ENCODE data around the gene TK1.

The TK1 gene

DNA sequence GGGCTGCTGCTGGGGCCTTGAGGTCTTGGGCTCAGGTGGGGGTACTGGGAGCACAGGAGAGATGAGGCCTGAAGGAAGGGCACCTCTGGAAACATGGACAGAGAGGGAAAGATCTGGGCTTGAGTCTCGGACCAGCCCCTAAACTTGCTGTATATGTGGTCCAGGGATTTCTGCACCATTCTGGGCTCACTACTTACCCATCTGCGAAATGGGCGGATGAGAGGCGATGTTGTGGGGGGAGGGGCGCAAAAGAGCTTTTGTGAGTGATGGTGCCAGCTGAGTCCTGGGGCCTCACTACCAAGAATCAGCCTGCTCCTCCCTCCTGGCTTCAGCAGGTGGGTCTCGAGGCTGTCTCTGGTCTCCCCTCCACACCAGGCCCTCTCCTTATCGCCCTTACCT, 40.4 kb downstream of the TK1 start:
- Histone ChIP-seq H3K27ac (no peak overlapping the region), H3K4me3 (ENCODE audit: low read depth, low read length) (no peak overlapping the region), H3K36me3 (replicated peaks) (no peaks in the 10 kb centered on the region), H3K27me3 (replicated peaks) (no peaks in the 10 kb centered on the region)
- DNase-seq, result no peak
- TF ChIP-seq, protein P1, sequence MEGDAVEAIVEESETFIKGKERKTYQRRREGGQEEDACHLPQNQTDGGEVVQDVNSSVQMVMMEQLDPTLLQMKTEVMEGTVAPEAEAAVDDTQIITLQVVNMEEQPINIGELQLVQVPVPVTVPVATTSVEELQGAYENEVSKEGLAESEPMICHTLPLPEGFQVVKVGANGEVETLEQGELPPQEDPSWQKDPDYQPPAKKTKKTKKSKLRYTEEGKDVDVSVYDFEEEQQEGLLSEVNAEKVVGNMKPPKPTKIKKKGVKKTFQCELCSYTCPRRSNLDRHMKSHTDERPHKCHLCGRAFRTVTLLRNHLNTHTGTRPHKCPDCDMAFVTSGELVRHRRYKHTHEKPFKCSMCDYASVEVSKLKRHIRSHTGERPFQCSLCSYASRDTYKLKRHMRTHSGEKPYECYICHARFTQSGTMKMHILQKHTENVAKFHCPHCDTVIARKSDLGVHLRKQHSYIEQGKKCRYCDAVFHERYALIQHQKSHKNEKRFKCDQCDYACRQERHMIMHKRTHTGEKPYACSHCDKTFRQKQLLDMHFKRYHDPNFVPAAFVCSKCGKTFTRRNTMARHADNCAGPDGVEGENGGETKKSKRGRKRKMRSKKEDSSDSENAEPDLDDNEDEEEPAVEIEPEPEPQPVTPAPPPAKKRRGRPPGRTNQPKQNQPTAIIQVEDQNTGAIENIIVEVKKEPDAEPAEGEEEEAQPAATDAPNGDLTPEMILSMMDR (IDR thresholded peaks at IDR 0.05; ENCODE audit: low read depth, low read length, missing control alignments), result no peak
- in situ Hi-C loops (cut with HindIII; ENCODE audit: low pct_ligation_motif_present, low sequenced_read_pairs), result no loop called here

DNA sequence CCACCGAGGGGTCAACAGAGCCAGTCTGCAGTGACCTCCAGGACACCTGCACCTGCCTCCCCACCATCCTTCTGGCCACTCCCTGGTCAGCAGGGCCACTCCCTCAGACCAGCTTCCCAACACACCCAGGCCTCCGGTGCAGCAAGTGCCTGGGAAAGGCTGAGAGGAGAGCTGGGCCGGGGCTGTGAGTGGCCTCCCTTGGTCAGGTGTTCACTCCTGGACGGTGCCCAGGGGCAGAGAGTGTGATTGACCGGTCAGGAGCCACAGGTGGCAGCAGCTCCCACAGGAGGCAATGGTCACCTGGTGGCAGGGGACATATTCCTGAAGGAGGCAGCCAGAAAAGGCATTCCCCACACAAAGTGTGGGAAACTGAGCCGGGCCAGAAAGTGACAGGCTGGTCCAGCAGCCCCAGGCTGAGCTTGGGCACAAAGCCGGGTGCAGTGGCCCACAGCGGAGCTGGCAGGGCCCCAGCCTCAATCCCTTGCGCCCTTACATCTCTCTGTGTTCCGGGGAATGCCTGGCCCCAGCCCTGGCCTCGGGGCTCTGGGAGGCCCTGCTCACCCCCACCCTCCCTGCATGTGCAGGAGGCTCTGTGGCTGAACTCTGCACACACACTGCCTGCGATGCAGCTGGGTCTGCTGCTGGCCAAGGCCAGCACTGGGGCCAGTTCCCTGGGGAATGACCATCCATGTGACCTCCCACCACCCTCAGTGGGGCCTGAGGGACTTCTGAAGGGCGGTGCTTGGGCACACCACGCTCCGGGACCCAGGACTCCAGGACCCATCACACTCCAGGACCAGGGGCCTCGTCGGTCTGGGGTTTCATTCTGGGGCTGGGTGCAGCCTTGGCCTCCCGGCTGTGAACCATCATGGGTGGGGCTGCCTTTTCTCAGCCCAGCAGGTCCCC, 41.9 kb downstream of the TK1 start:
- no peaks in the 10 kb centered on the region for H3K36me3 ChIP-seq (replicated peaks)
- no peak overlapping the region for H3K4me3 ChIP-seq (ENCODE audit: low read depth, low read length)
- TF ChIP-seq, protein P1 (IDR thresholded peaks at IDR 0.05; ENCODE audit: low read depth, low read length, missing control alignments), result no peak
- no peak for DNase-seq
- in situ Hi-C loops (cut with HindIII; ENCODE audit: low pct_ligation_motif_present, low sequenced_read_pairs), result no loop called here
- H3K27ac ChIP-seq, result no peak overlapping the region
- no peaks in the 10 kb centered on the region for H3K27me3 ChIP-seq (replicated peaks)

DNA sequence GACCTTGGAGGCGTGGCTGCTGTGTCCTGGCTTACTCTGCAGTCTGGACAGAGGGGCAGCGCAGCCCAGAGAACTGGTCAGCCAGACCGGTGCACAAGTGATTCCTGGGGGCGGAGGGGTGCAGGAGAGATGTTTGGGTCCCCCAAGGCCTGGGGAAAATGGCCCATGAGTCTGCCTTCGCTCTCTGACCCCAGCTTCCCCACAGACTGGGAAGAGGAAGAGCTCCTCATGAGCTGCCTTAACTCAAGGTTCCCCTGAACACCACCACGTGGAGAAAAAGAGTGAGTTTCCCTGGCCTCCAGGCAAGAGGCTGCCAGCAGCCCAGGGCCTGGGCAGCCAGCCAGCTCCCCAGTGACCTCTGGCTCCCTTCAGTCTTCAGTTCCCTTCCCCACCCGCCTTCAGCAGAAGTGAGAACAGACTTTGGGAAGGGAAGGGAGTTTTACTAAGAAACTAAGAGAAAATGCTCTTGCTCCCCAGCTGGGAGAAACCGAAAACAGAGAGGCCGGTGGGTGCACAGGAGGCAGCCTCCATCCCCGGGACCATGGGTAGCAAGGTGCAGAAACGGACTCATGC, 42.6 kb downstream of the TK1 start:
- Histone ChIP-seq H3K36me3 (replicated peaks) (no peaks in the 10 kb centered on the region), H3K4me3 (ENCODE audit: low read depth, low read length) (no peak overlapping the region), H3K27ac (no peak overlapping the region), H3K27me3 (replicated peaks) (no peaks in the 10 kb centered on the region)
- TF ChIP-seq, protein P1 (IDR thresholded peaks at IDR 0.05; ENCODE audit: low read depth, low read length, missing control alignments), result peak; percentile 21
- in situ Hi-C loops (cut with HindIII; ENCODE audit: low pct_ligation_motif_present, low sequenced_read_pairs), result no loop called here
- peak; percentile 45 for DNase-seq

DNA sequence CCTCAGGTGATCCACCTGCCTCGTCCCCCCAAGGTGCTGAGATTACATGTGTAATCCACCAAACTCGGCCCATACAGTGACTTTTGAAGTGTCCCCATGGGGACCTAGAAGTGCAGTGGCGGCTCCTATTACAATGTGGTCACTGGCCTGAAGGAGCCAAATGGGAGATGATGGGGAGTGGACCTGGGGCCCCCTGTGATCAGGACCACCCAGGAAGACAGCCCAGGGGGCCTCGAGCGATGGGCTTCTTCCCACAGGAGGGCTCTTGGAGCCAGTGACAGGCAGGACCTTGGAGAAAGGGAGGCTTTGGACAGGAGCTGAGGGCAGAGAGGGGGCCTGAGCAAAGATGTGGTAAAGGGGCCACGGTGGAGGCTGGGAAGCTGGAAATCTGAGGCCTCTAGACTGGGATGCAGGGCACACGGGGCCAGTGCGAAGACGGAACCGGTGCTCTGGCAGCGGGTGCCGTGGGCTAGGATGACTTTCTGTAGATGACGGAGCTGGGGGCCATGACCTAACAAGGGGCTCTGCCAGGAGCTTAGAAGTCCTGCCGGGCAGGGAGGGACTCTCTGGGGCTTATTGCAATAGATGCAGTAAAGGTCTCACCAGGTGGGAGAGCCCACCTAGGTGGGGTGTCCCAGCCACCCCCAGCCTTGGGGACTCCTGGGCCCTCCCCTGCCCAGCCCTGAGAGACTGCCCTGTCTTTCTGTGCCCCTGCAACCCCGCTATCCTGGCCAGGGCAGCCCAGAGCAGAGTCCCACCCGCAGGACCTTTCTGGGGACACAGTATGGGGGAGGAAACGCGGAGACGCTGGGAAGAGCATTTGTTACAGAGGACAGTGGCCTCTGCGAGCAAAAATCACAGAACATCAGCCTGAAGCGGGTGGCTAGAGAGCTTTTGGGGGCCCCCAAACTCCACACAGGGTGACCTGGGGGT, 43.4 kb downstream of the TK1 start:
- H3K36me3 ChIP-seq (replicated peaks), result no peaks in the 10 kb centered on the region
- H3K4me3 ChIP-seq (ENCODE audit: low read depth, low read length), result no peak overlapping the region
- in situ Hi-C loops (cut with HindIII; ENCODE audit: low pct_ligation_motif_present, low sequenced_read_pairs), result no loop called here
- no peak for DNase-seq
- H3K27ac ChIP-seq, result no peak overlapping the region
- TF ChIP-seq, protein P1 (IDR thresholded peaks at IDR 0.05; ENCODE audit: low read depth, low read length, missing control alignments), result no peak
- no peaks in the 10 kb centered on the region for H3K27me3 ChIP-seq (replicated peaks)

DNA sequence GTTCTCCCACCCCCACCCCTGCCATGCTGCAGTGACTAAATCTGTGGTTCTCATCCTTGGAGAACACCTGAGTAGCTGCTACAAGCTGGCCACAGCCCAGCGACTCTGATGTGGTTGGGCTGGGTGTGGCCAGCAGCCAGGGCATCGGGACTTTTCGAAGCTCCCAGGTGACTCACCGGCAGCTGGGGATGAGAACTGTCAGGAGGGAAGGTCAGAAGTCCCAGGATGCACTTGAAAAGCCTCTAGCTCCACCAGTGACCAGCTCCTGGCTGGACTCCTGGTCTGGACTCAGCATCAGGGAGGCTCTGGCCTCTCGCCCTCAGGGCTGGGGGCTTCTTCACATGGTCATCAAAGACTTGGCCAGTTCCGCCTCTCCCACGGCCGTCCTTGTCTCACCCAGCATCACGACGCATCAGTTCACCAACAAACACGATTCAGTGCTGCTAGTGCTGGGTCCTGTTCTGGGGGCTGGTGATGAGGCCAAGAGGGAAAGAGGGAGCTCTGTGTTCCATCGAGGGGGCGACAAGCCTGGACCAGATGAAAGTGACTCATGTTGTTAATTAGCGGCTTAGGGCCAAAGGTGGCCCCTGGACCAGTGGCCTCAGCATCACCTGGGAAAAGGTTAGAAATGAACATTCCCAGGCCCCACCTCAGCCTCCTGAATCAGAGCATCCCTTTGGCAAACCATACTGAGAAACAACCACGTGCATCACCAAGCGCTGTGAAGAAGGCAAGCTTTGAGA, 44.6 kb downstream of the TK1 start:
- in situ Hi-C loops (cut with HindIII; ENCODE audit: low pct_ligation_motif_present, low sequenced_read_pairs), result no loop called here
- H3K4me3 ChIP-seq (ENCODE audit: low read depth, low read length), result no peak overlapping the region
- TF ChIP-seq, protein P1 (IDR thresholded peaks at IDR 0.05; ENCODE audit: low read depth, low read length, missing control alignments), result no peak
- no peaks in the 10 kb centered on the region for H3K27me3 ChIP-seq (replicated peaks)
- H3K27ac ChIP-seq, result no peak overlapping the region
- no peaks in the 10 kb centered on the region for H3K36me3 ChIP-seq (replicated peaks)
- peak; percentile 13 for DNase-seq

Measured in brain microvascular endothelial cell (primary cell).